RWPE2 (cell line): ENCODE data around the gene BLTP2.

ENCODE experiments used
- ATAC-seq: fragments of 200-7000 bp; cut with Tn5 transposase; 3 replicates; pipeline ENCODE4 v1.9.1; 2021; ENCODE audit warnings: low read depth
- DNase-seq: peaks from one replicate; pipeline ENCODE4 v3.0.0-alpha.2; 2020; ENCODE audit warnings: low spot score
- H3K27ac ChIP-seq: fragments of 450-650 bp; 2 replicates; pipeline ENCODE4 v1.5.1; 2017; ENCODE audit warnings: mild to moderate bottlenecking; ENCODE audit not compliant: poor library complexity, severe bottlenecking
- H3K27me3 ChIP-seq: fragments of 250-450 bp; sonication (Bioruptor Pico); 2 replicates; pipeline ENCODE4 v1.5.1; 2021; ENCODE audit warnings: mild to moderate bottlenecking, moderate library complexity; ENCODE audit not compliant: insufficient read depth, poor library complexity, severe bottlenecking
- H3K36me3 ChIP-seq: fragments of 250-450 bp; sonication (Bioruptor Pico); 2 replicates; pipeline ENCODE4 v1.5.1; 2020; ENCODE audit warnings: low read depth, mild to moderate bottlenecking, moderate library complexity
- H3K4me1 ChIP-seq: fragments of 250-450 bp; sonication (Bioruptor Pico); 2 replicates; pipeline ENCODE4 v1.5.1; 2021; ENCODE audit warnings: mild to moderate bottlenecking, moderate library complexity; ENCODE audit not compliant: insufficient read depth, poor library complexity, severe bottlenecking
- H3K4me3 ChIP-seq: fragments of 250-450 bp; sonication (Bioruptor Pico); 2 replicates; pipeline ENCODE4 v1.5.1; 2021; ENCODE audit warnings: mild to moderate bottlenecking, moderate library complexity; ENCODE audit not compliant: severe bottlenecking
- H3K9me3 ChIP-seq: fragments of 250-450 bp; sonication (Bioruptor Pico); 2 replicates; pipeline ENCODE4 v1.5.1; 2021; ENCODE audit warnings: mild to moderate bottlenecking, moderate library complexity; ENCODE audit not compliant: severe bottlenecking
- TF ChIP-seq, protein P1 (sequence below): fragments of 450-650 bp; IDR thresholded peaks from one replicate; pipeline ENCODE4 v1.5.1; 2017; ENCODE audit warnings: mild to moderate bottlenecking, moderate library complexity; ENCODE audit not compliant: poor library complexity, severe bottlenecking

BLTP2 gene

DNA sequence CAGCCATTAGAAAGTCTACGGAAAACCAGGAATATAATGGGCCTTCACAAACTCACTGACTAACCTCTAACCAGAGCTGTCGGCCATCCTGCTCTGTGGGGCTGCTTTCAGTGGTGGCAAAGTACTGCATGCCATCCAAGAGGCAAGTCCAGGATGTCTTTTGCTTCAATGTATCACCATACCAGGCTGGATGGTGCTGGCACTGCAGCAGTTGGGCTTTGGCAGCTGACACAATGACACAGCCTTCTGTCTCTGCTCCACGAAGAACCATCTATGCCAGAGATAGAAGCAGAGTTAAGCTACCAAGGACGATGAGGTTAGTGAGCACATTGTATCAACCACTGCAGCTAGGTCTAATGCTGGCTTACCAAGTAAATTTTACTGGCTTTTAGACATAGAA lies 21.3 kb downstream of the BLTP2 start:
- Histone ChIP-seq H3K27me3 (no peaks in the 10 kb centered on the region), H3K9me3 (no peaks in the 10 kb centered on the region), H3K27ac (no peak overlapping the region), H3K36me3 (peaks cover 90% of the 10 kb centered on the region), H3K4me1 (no peaks in the 10 kb centered on the region), H3K4me3 (no peak overlapping the region)
- no peak for ATAC-seq
- no peak for DNase-seq
- TF ChIP-seq, protein P1, sequence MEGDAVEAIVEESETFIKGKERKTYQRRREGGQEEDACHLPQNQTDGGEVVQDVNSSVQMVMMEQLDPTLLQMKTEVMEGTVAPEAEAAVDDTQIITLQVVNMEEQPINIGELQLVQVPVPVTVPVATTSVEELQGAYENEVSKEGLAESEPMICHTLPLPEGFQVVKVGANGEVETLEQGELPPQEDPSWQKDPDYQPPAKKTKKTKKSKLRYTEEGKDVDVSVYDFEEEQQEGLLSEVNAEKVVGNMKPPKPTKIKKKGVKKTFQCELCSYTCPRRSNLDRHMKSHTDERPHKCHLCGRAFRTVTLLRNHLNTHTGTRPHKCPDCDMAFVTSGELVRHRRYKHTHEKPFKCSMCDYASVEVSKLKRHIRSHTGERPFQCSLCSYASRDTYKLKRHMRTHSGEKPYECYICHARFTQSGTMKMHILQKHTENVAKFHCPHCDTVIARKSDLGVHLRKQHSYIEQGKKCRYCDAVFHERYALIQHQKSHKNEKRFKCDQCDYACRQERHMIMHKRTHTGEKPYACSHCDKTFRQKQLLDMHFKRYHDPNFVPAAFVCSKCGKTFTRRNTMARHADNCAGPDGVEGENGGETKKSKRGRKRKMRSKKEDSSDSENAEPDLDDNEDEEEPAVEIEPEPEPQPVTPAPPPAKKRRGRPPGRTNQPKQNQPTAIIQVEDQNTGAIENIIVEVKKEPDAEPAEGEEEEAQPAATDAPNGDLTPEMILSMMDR: no peak

DNA sequence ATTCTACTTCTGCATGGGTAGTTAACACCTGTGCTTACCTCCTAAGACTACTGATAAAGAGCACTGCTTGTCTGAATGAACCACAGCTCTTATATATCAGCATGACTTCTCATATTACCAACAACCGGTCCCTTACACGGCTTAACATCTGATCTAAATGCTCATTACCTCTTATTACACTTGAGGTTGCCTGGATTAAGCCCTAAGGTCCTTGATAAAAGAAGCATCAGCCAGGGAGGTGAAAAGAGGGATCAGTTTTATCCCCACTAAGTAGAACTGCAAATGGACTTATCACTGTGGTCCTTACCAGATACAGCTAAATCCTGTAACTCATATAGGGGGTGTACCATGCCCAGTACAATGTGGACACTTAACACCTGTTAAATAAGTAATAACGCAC lies 22.8 kb downstream of the BLTP2 start:
- no peak overlapping the region for H3K4me3 ChIP-seq
- TF ChIP-seq, protein P1: no peak
- ATAC-seq (no peak), DNase-seq (no peak)
- H3K36me3 ChIP-seq: peaks cover 93% of the 10 kb centered on the region
- H3K9me3 ChIP-seq: no peaks in the 10 kb centered on the region
- H3K4me1 ChIP-seq: no peaks in the 10 kb centered on the region
- no peaks in the 10 kb centered on the region for H3K27me3 ChIP-seq
- H3K27ac ChIP-seq: no peak overlapping the region

DNA sequence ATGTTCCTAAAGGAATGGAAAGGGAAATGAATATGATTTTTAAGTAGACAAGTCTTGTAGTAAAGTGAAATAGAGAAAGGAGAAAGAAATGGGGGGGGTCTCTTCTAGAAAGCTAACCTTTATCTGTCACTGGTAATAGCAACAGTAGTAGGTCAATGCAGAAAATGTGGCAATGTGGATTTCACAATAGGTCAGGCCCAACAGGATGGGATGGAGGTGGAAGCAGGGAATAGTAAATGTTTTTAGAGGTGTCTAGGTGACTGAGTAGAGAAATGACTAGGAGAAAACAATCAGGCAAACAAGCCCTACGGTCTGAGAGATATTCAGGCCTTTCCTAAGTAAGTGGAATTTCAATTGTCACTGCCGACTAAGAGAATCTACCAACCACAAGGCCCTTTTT lies 24.9 kb downstream of the BLTP2 start:
- Histone ChIP-seq H3K27me3 (no peaks in the 10 kb centered on the region), H3K27ac (no peak overlapping the region), H3K36me3 (peaks cover 99% of the 10 kb centered on the region), H3K4me1 (no peaks in the 10 kb centered on the region), H3K4me3 (no peak overlapping the region), H3K9me3 (no peaks in the 10 kb centered on the region)
- ATAC-seq (no peak), DNase-seq (no peak)
- TF ChIP-seq, protein P1: no peak

DNA sequence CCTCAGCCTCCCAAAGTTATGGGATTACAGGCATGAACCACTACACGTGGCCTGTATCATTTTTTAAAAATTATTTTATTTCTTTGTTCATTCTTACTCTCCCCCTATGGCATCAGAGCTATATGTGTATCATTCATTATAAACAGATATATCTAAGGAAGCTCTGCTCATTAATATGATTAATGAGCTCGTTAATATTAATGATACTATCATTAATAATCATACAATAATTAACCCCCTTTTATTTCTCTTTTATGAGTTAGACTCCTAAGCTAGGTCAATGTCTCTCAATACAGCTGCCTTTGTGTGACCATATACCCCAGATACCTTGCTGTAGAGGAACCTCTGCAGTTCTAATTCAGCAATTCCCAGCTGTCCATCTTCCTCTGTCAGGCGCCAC lies 26.5 kb downstream of the BLTP2 start:
- Histone ChIP-seq H3K9me3 (no peaks in the 10 kb centered on the region), H3K27me3 (no peaks in the 10 kb centered on the region), H3K4me1 (no peaks in the 10 kb centered on the region), H3K36me3 (peaks cover 97% of the 10 kb centered on the region), H3K27ac (no peak overlapping the region), H3K4me3 (no peak overlapping the region)
- TF ChIP-seq, protein P1: no peak
- DNase-seq (no peak), ATAC-seq (no peak)

DNA sequence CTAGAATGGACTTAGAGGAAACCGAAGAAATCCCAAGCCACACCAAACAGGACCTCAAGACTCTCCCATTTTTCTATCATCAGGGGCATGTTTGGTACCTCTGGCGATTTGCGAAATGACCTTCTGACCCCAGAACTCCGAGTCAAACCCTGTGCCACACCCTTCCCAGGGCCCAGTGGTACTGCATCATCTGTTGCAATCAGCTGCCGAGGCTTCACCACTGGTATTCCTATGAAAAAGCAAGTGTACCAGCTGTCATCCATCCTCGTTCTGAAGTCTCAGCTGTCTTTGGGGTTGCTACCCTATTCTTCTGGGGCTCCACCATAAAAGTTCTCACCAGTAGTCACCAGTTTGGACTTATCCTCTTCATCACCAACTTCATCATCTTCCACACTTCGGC lies 28.7 kb downstream of the BLTP2 start:
- H3K9me3 ChIP-seq: no peaks in the 10 kb centered on the region
- no peaks in the 10 kb centered on the region for H3K4me1 ChIP-seq
- DNase-seq (no peak), ATAC-seq (no peak)
- TF ChIP-seq, protein P1: no peak
- no peak overlapping the region for H3K4me3 ChIP-seq
- no peaks in the 10 kb centered on the region for H3K27me3 ChIP-seq
- H3K36me3 ChIP-seq: peaks cover 89% of the 10 kb centered on the region
- no peak overlapping the region for H3K27ac ChIP-seq
